Psoas muscle (tissue), 8 donors: ENCODE results near the gene VGLL2. TPM values are rescaled to one million over a fixed set of nuclear protein-coding genes. Genes with fewer than 3 reads are reported as not detected.

Experiments
- ATAC-seq, 4 donors: fragments of 200-7000 bp; cut with Tn5 transposase; one replicate each; pipeline ENCODE4 v1.9.1; 2020; ENCODE audit warnings: moderate library complexity in 3 of 4, mild to moderate bottlenecking in 2 of 4
- DNase-seq, 2 donors: peaks; one replicate each; pipeline ENCODE4 v3.0.0-alpha.2; 2020
- H3K27ac ChIP-seq: fragments of 200-600 bp; one replicate; pipeline ENCODE4 v1.8.0; 2022
- H3K27me3 ChIP-seq, 3 donors: fragments of 200-600 bp in 1 of 3; one replicate each; pipeline versions ENCODE4 v1.6.1 to v1.8.0; 2013 to 2022; ENCODE audit warnings: low read length in 2 of 3, mild to moderate bottlenecking in 2 of 3, moderate library complexity in 1 of 3; ENCODE audit not compliant: insufficient read depth in 3 of 3
- H3K36me3 ChIP-seq, 2 donors: fragments of 200-600 bp in 1 of 2; one replicate each; pipeline versions ENCODE4 v1.6.1 to v1.8.0; 2013 to 2022; ENCODE audit warnings: low read depth in 1 of 2, mild to moderate bottlenecking in 1 of 2, moderate library complexity in 1 of 2; ENCODE audit not compliant: insufficient read depth in 1 of 2
- H3K4me1 ChIP-seq: fragments of 200-600 bp; one replicate; pipeline ENCODE4 v1.8.0; 2022
- H3K4me3 ChIP-seq: fragments of 200-600 bp; one replicate; pipeline ENCODE4 v1.8.0; 2022; ENCODE audit warnings: mild to moderate bottlenecking
- H3K9me3 ChIP-seq: fragments of 200-600 bp; one replicate; pipeline ENCODE4 v1.8.0; 2022
- WGBS, 3 donors: extraction: QIAGEN DNeasy Blood & Tissue Kit; methylation state at CpG; one replicate each; pipeline versions ENCODE4 v1.1.6 to v1.1.7; 2013; 5-methylcytosine and 5-hydroxymethylcytosine counted together
- intact Hi-C, 2 donors: fragments of 100-400 bp; cut with DNase I; formaldehyde crosslinking; loops; one replicate each; pipeline versions ENCODE4 v1.11.0 to v1.14.2; 2022
- polyA plus RNA-seq, 3 donors: library from polyadenylated mRNA; stranded (reverse); fragments of 200-250 nt; gene quantifications; one replicate each; pipeline ENCODE4 v1.2.3, GENCODE V29; 2013
- total RNA-seq, 4 donors: library from RNA; stranded (reverse); fragmentation: NEBNext Ultra II Directional in 2 of 4; extraction: Animal tissue kit (Norgen Biotek cat#: 25700) in 2 of 4; gene quantifications; one replicate each; pipeline versions ENCODE4 v1.2.1 to v1.2.4, GENCODE V29; 2021 to 2023
- TF ChIP-seq, protein P1 (sequence below): fragments of 200-600 bp; IDR thresholded peaks from one replicate; pipeline ENCODE4 v1.8.0; 2022; ENCODE audit warnings: antibody characterized with exemption
- donor health status: healthy with polysubstance abuse.
- donor health status: DM: no; HTN: no; CAD: no; lungs with moderate emphysema.
- donor health status: Bipolar disorder and iron deficiency.
- donor health status: healthy.
- donor health status: DM: yes; HTN: yes; CAD: no.
- donor health status: DM: no; HTN: no; CAD: no.
- donor health status: DM: no; HTN: no; CAD: no.
- donor health status: DM: yes; HTN: yes; CAD: no.

The VGLL2 gene
- total and polyA plus RNA-seq, 7 donors: 13.1 to 108 (median 70.9) TPM

GRCh38 chr6:117267766-117268534 lies 2.6 kb downstream of the VGLL2 start:
- DNase-seq (peak in 1 of 2 donors; percentile 75), ATAC-seq (peak in 3 of 4 donors; percentile 28 to 42 (median 42))
- intact Hi-C loops: loop anchor here (2.0 to 5.0 kb wide), 4 partner anchors 34 to 296 kb away; no protein-coding TSS in a partner anchor
- Histone ChIP-seq H3K36me3 (no peaks in the 10 kb centered on the region), H3K27me3 (peaks cover 0 to 5% (median 3%) of the 10 kb centered on the region in 3 donors), H3K4me3 (peak overlapping the region; percentile 90), H3K9me3 (no peaks in the 10 kb centered on the region), H3K27ac (peak overlapping the region; percentile 95), H3K4me1 (peaks cover 22% of the 10 kb centered on the region)
- 6 to 13% (median 10%) methylated on average over 11 of the region's 11 CpGs for WGBS, 3 donors
- TF ChIP-seq, protein P1, sequence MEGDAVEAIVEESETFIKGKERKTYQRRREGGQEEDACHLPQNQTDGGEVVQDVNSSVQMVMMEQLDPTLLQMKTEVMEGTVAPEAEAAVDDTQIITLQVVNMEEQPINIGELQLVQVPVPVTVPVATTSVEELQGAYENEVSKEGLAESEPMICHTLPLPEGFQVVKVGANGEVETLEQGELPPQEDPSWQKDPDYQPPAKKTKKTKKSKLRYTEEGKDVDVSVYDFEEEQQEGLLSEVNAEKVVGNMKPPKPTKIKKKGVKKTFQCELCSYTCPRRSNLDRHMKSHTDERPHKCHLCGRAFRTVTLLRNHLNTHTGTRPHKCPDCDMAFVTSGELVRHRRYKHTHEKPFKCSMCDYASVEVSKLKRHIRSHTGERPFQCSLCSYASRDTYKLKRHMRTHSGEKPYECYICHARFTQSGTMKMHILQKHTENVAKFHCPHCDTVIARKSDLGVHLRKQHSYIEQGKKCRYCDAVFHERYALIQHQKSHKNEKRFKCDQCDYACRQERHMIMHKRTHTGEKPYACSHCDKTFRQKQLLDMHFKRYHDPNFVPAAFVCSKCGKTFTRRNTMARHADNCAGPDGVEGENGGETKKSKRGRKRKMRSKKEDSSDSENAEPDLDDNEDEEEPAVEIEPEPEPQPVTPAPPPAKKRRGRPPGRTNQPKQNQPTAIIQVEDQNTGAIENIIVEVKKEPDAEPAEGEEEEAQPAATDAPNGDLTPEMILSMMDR: peak; percentile 61

GRCh38 chr6:117268924-117269323 lies 3.6 kb downstream of the VGLL2 start:
- intact Hi-C loops: loop anchor here (5.0 kb wide), 3 partner anchors 33 to 297 kb away; no protein-coding TSS in a partner anchor
- Histone ChIP-seq H3K9me3 (no peaks in the 10 kb centered on the region), H3K27ac (peak overlapping the region; percentile 95), H3K36me3 (no peaks in the 10 kb centered on the region), H3K4me1 (peaks cover 30% of the 10 kb centered on the region), H3K27me3 (peaks cover 0 to 3% (median 0%) of the 10 kb centered on the region in 3 donors), H3K4me3 (peak overlapping the region; percentile 90)
- ATAC-seq (no peak), DNase-seq (no peak)
- WGBS, 3 donors: 37 to 63% (median 40%) methylated on average over 1 of the region's 1 CpG
- TF ChIP-seq, protein P1: no peak

DNA sequence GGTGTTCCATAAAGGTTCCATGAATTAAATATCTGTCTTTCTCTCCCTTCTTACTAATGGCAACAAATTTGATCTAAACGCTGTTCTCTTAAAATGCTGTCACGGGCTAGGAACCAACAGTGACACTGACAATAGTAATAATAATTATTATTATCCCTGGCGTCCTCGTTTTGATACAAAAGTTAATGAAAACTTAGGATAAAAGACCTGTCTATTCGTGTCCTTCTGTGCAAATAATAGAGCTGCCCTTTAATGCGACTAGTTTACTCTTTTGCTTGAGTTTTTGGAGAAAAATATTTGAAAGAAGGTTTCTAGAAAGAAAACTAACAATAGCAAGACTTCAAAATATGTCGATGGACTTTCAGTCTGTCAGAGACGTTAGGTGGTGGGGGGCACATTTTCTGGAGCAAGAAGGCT lies 4.3 kb downstream of the VGLL2 start:
- intact Hi-C loops: loop anchor here (5.0 kb wide), 3 partner anchors 33 to 297 kb away; no protein-coding TSS in a partner anchor
- H3K27me3 ChIP-seq: peaks cover 0 to 3% (median 0%) of the 10 kb centered on the region in 3 donors
- H3K27ac ChIP-seq: peak overlapping the region; percentile 95
- no peaks in the 10 kb centered on the region for H3K36me3 ChIP-seq
- H3K9me3 ChIP-seq: no peaks in the 10 kb centered on the region
- DNase-seq (no peak), ATAC-seq (no peak)
- 11 to 22% (median 14%) methylated on average over 8 of the region's 8 CpGs for WGBS, 3 donors
- TF ChIP-seq, protein P1: no peak
- peak overlapping the region; percentile 90 for H3K4me3 ChIP-seq
- peaks cover 38% of the 10 kb centered on the region for H3K4me1 ChIP-seq

DNA sequence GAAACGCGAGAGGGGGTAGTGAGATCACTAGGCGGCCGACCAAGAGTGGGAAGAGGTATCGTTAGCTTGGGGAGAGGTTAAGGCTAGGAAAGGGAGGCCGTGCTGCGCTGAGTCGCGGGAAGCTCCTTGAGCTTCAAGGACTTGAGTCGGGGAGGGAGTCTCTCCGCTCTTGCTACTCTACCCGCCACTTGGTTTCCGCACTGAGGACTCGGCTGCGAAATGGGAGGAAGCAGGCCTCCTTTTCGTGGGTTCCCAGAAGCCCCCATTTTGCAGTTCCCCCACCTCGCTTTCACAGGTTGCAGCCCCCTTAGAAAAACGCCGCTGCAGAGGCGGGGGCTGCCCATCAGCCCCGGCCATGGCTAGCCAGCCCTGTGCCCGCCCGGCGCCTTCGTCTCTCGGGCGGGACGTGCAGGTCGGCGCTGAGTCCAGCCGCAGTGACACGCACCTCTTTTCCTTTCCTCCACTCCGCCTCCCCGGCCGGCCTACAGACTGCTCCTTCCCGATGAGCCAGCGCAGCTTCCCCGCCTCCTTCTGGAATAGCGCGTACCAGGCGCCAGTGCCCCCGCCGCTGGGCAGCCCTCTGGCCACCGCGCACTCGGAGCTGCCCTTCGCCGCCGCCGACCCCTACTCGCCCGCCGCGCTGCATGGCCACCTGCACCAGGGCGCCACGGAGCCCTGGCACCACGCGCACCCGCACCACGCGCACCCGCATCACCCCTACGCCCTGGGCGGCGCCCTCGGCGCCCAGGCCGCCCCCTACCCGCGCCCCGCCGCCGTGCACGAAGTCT lies 4.9 kb downstream of the VGLL2 start:
- Histone ChIP-seq H3K36me3 (no peaks in the 10 kb centered on the region), H3K27ac (peak overlapping the region; percentile 95), H3K27me3 (peaks cover 0 to 3% (median 0%) of the 10 kb centered on the region in 3 donors), H3K4me3 (peak overlapping the region; percentile 90), H3K4me1 (peaks cover 41% of the 10 kb centered on the region), H3K9me3 (no peaks in the 10 kb centered on the region)
- 3 to 4% (median 4%) methylated on average over 52 to 74 of the region's 74 CpGs for WGBS, 3 donors
- TF ChIP-seq, protein P1: no peak
- intact Hi-C loops: no loop called here
- DNase-seq: peak in 1 of 2 donors; percentile 74
- peak in 3 of 4 donors; percentile 9 to 22 (median 16) for ATAC-seq
